ENCODE data around the gene CYB5D1. TPM values are rescaled to one million over a fixed set of nuclear protein-coding genes. Genes with fewer than 3 reads are reported as not detected.

Gene CYB5D1
- total RNA-seq, 1 donor from 2014 or later: 21.1 TPM

- H3K4me1 ChIP-seq (ENCODE audit: insufficient read depth, low read length): no peaks in the 10 kb centered on the region
- no peaks in the 10 kb centered on the region for H3K4me1 Mint-ChIP-seq (ENCODE audit: low read depth, unreplicated experiment)
- TF ChIP-seq EZH2 (IDR thresholded peaks at IDR 0.05; ENCODE audit: insufficient read depth, low read length): no peak
- TF ChIP-seq, protein P1, sequence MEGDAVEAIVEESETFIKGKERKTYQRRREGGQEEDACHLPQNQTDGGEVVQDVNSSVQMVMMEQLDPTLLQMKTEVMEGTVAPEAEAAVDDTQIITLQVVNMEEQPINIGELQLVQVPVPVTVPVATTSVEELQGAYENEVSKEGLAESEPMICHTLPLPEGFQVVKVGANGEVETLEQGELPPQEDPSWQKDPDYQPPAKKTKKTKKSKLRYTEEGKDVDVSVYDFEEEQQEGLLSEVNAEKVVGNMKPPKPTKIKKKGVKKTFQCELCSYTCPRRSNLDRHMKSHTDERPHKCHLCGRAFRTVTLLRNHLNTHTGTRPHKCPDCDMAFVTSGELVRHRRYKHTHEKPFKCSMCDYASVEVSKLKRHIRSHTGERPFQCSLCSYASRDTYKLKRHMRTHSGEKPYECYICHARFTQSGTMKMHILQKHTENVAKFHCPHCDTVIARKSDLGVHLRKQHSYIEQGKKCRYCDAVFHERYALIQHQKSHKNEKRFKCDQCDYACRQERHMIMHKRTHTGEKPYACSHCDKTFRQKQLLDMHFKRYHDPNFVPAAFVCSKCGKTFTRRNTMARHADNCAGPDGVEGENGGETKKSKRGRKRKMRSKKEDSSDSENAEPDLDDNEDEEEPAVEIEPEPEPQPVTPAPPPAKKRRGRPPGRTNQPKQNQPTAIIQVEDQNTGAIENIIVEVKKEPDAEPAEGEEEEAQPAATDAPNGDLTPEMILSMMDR (IDR thresholded peaks at IDR 0.05; ENCODE audit: insufficient read depth, low read depth, low read length): peak; percentile 28
- FAIRE-seq: peak; percentile 71
- no peak for DNase-seq (ENCODE audit: low read depth)
- H3K9me3 ChIP-seq (ENCODE audit: insufficient read depth, low read depth, low read length): no peaks in the 10 kb centered on the region
- no peak overlapping the region for H2AFZ ChIP-seq (ENCODE audit: low read depth, low read length)
- H3K27ac ChIP-seq (ENCODE audit: low read depth, low read length): no peak overlapping the region
- peaks cover 70% of the 10 kb centered on the region for H3K36me3 ChIP-seq (ENCODE audit: insufficient read depth, low read length)
- H4K20me1 ChIP-seq (ENCODE audit: insufficient read depth, low read length): peaks cover 16% of the 10 kb centered on the region
- peaks cover 62% of the 10 kb centered on the region for H3K36me3 Mint-ChIP-seq (ENCODE audit: low read depth, unreplicated experiment)
- no peak overlapping the region for H3K4me3 Mint-ChIP-seq (ENCODE audit: unreplicated experiment)
- H3K4me2 ChIP-seq (ENCODE audit: low read length): no peak overlapping the region
- H3K27ac Mint-ChIP-seq (ENCODE audit: unreplicated experiment): no peak overlapping the region
- H3K9ac ChIP-seq (ENCODE audit: low read length): no peak overlapping the region
- no peaks in the 10 kb centered on the region for H3K27me3 ChIP-seq (ENCODE audit: insufficient read depth, low read length)
- H3K4me3 ChIP-seq (ENCODE audit: insufficient read depth, low read depth, low read length): no peak overlapping the region
- no peaks in the 10 kb centered on the region for H3K27me3 Mint-ChIP-seq (ENCODE audit: low read depth, unreplicated experiment)
- H3K9me3 Mint-ChIP-seq (ENCODE audit: unreplicated experiment): peaks cover 4% of the 10 kb centered on the region
- no peaks in the 10 kb centered on the region for H3K79me2 ChIP-seq (ENCODE audit: insufficient read depth, low read length)
Measured at GRCh38 chr17:7897773-7898172, 40.0 kb downstream of the CYB5D1 start.

DNA sequence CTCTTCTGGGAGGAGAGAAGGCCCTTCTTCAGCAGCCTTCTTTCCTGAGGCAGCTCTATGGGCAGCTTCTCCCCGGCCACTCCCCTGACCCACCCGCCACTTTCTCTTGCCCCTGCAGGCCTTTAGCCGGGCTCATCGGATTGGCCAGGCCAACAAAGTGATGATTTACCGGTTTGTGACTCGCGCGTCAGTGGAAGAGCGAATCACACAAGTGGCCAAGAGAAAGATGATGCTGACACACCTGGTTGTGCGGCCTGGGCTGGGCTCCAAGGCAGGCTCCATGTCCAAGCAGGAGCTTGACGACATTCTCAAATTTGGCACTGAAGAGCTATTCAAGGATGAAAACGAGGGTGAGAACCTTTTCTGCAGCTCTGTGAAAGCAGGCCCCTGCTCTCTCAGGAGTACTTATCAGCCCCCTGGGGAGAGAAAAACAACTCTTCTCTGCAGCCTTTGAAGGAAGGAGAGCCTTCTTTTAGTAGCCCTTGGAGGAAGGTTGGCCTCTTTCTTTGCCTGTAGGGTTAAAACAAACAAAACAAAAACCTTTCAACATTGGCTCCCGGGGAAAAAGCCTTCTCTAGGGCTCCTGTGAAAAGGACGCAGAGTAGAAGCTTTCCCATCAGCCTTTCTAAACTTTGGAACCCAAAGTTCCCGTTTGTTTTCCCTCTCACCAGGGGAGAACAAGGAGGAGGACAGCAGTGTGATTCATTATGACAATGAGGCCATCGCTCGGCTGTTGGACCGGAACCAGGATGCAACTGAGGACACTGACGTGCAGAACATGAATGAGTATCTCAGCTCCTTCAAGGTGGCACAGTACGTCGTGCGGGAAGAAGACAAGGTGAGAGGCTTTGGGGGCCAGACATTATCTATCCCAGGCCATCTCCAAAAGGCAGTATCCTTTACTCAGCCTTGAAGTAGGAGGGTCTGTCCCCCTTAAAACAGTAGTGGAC, 45.6 kb downstream of the CYB5D1 start:
- Mint-ChIP-seq H3K27ac (ENCODE audit: unreplicated experiment) (no peak overlapping the region), H3K9me3 (ENCODE audit: unreplicated experiment) (peaks cover 2% of the 10 kb centered on the region), H3K4me3 (ENCODE audit: unreplicated experiment) (no peak overlapping the region), H3K4me1 (ENCODE audit: low read depth, unreplicated experiment) (no peaks in the 10 kb centered on the region), H3K27me3 (ENCODE audit: low read depth, unreplicated experiment) (no peaks in the 10 kb centered on the region), H3K36me3 (ENCODE audit: low read depth, unreplicated experiment) (peaks cover 63% of the 10 kb centered on the region)
- Histone ChIP-seq H3K9me3 (ENCODE audit: insufficient read depth, low read depth, low read length) (no peaks in the 10 kb centered on the region), H3K27ac (ENCODE audit: low read depth, low read length) (no peak overlapping the region), H3K9ac (ENCODE audit: low read length) (peak overlapping the region; percentile 23), H4K20me1 (ENCODE audit: insufficient read depth, low read length) (peaks cover 13% of the 10 kb centered on the region), H3K27me3 (ENCODE audit: insufficient read depth, low read length) (no peaks in the 10 kb centered on the region), H3K4me3 (ENCODE audit: insufficient read depth, low read depth, low read length) (no peak overlapping the region), H3K79me2 (ENCODE audit: insufficient read depth, low read length) (no peaks in the 10 kb centered on the region), H3K36me3 (ENCODE audit: insufficient read depth, low read length) (peaks cover 81% of the 10 kb centered on the region), H3K4me1 (ENCODE audit: insufficient read depth, low read length) (no peaks in the 10 kb centered on the region), H2AFZ (ENCODE audit: low read depth, low read length) (no peak overlapping the region), H3K4me2 (ENCODE audit: low read length) (no peak overlapping the region)
- FAIRE-seq (no peak), DNase-seq (ENCODE audit: low read depth) (no peak)
- TF ChIP-seq, protein P1 (IDR thresholded peaks at IDR 0.05; ENCODE audit: insufficient read depth, low read depth, low read length): no peak
- TF ChIP-seq EZH2 (IDR thresholded peaks at IDR 0.05; ENCODE audit: insufficient read depth, low read length): no peak

- TF ChIP-seq EZH2 (IDR thresholded peaks at IDR 0.05; ENCODE audit: insufficient read depth, low read length): no peak
- TF ChIP-seq, protein P1 (IDR thresholded peaks at IDR 0.05; ENCODE audit: insufficient read depth, low read depth, low read length): no peak
- Histone ChIP-seq H2AFZ (ENCODE audit: low read depth, low read length) (no peak overlapping the region), H3K4me1 (ENCODE audit: insufficient read depth, low read length) (no peaks in the 10 kb centered on the region), H3K4me2 (ENCODE audit: low read length) (no peak overlapping the region), H3K4me3 (ENCODE audit: insufficient read depth, low read depth, low read length) (no peak overlapping the region), H3K79me2 (ENCODE audit: insufficient read depth, low read length) (no peaks in the 10 kb centered on the region), H3K9ac (ENCODE audit: low read length) (no peak overlapping the region), H3K27ac (ENCODE audit: low read depth, low read length) (no peak overlapping the region), H3K27me3 (ENCODE audit: insufficient read depth, low read length) (no peaks in the 10 kb centered on the region), H3K9me3 (ENCODE audit: insufficient read depth, low read depth, low read length) (no peaks in the 10 kb centered on the region), H4K20me1 (ENCODE audit: insufficient read depth, low read length) (peaks cover 7% of the 10 kb centered on the region), H3K36me3 (ENCODE audit: insufficient read depth, low read length) (peaks cover 51% of the 10 kb centered on the region)
- Mint-ChIP-seq H3K27ac (ENCODE audit: unreplicated experiment) (no peak overlapping the region), H3K27me3 (ENCODE audit: low read depth, unreplicated experiment) (no peaks in the 10 kb centered on the region), H3K4me1 (ENCODE audit: low read depth, unreplicated experiment) (no peaks in the 10 kb centered on the region), H3K4me3 (ENCODE audit: unreplicated experiment) (no peak overlapping the region), H3K36me3 (ENCODE audit: low read depth, unreplicated experiment) (peaks cover 26% of the 10 kb centered on the region), H3K9me3 (ENCODE audit: unreplicated experiment) (no peaks in the 10 kb centered on the region)
- DNase-seq (ENCODE audit: low read depth) (no peak), FAIRE-seq (no peak)
Measured at GRCh38 chr17:7909089-7909488, 51.3 kb downstream of the CYB5D1 start.

Data from astrocyte (in vitro differentiated cells and primary cell).